MV-4-11 (cell line): ENCODE data around the gene ARHGAP22.
A peak's percentile ranks its signal among the peaks of the same experiment; 100 is the strongest.

Experiments used
- DNase-seq: peaks from one replicate; lab custom pipeline; 2025; lab: John Stamatoyannopoulos, UW

Gene ARHGAP22

DNA sequence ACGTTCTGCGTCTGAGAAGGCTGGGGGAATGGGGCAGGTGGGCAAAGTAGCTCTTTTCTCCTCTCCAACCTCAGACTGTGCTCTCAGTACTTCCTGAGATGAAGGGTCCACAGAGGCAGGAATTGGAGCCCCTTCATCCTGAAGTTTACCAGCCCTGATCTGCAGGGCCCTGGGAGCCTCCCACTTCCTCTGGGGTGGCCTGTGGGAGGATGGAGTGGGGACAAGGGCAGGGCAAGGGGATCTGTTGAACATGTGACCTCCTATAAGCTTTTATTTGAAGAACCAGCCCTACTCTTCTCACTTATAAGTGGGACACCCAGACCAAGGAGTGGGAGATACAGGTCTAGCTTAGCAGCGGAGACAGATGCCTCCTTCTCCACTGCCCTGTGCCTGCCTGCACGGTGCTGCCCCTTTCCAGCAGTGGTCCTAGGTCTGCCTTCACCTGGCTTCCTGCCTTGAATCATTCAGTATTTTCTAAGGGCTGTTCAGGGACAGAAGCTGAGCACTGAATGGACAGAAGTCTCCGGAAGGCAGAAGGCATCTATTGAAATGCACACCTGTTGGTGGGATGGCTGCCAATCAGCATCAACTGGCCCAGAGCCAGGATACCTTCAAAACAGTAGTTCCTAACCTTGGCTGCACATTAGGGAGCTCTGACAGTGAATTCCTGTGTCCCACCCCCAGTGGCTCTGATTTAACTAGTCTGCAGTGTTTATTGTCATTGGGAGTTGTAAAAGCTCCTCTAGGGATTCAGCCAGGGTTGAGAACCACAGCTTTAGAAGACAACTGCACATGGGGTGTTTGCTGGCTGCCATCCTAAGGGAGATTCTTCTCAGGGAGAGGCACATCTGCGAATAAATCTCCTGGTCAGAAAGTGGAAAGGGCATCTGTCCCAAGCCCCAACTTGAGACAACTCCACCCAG lies 2.7 kb upstream of the ARHGAP22 start:
- peak; percentile 10 for DNase-seq

DNA sequence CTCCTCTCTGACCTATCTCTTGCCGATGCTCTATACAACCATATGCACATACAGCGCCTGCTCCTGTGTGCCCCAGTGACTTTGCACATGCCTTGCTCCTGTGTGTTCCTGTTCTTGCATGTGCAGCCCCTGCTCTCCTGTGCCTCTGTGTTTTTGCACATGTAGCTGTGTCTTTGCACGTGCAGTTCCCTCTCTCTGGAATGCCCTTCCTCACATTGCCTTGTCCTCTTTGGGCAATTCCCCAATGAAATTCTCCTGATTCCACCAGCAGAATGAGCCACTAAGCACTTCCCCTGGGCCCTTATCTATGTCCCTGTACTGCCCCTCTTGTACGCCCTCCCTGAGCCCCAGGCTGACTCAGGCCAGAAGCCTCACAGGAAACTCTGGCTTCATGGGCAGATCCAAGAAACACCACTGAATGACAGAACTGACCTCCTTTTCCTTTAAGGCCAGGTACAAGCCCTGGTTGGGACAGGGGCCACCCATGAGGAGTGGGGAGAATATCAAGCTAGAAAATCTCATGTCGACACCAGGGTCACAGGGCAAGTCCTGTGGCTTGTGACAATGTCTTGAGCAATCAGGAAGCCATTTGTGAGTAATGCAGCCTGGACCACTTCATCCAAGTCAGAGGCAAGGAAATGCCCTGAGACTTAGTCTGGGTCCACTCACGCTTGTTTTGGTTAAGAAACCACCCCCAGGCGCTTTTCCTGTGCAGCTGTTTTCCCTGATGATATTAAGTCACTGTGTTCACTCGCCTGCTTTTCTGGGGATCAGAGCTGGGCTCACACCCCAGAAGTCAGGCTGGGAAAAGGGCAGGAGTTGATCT lies 1.9 kb upstream of the ARHGAP22 start:
- DNase-seq, result peak; percentile 96

DNA sequence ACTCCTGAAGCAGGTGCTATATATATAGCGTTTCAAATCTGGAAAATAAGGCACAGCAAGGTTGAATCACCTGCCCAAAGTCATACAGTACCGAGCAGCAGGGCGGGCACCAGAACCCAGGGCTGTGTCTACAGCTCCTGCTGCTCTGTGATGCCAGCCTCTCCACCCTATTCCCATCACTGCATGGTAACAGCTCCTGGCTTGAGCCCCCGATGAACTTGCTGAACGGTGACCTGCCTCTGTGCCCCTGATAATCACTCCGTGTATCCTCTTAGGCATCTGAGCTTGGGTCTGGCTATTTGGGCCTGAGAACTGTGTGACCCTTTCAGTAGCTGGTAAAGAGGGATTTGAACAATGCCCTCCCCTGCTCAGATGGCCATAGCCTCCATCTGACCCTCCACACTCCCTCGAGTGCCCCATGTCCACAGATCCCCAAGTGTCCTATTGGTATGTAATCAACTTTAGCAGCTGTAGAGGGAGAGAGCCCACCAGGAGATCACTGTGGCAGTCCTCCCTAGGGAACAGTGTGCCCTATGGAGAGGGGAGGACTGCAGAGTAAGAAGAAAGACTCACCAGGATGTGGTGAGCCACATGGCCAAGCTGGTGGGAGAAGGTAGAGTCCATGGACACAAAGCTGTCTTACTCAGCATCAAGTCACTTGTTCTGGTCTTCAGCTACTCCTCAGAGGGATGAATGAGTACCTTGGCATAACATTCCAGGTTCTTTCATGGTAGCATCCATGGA lies 1.1 kb upstream of the ARHGAP22 start:
- DNase-seq, result peak; percentile 16

DNA sequence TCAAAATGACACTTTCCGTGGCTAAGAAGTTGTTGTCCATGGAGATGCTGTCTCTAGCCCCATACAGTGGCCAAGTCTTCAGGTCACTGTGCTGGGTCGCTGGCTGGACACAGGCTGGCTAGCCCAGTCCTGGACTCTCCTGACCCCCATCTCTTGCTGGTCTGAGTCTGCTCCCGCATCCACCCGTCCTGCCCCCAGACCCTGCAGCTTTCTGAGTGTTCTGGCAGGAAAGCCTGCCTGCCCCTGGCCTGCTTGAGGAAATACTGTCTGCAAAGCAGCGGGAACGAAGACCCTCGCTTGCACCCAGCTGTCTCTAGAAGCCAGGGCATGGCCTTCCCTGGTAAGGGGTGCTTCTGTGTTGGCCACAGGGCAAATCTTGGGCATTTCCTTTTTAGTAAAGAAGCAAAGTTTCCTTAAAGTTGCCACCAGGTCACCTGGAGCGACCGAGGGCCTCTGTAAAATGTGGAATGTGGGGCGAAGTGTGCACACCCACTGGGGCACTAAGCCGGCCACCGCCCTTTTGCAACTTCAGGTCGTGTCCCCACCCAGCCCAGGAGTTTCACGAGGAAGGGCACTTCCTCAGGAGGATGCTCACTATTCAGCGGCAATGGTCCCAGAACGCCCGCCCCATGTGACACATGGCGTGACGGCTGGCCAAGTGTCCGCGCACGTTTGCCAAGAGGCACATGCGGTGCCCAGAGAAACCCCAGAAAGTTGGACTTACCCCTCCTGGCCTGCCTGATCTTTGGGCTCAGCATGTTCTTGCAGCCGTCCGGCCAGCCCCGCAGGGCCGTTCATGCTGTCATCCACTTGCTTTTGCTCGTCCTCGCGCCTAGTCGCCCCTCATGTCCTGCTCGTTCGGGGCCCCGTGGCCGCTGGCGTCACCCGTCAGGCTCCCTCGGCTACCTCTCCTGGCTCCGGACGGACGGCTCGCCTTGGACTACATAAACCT lies 558 bp downstream of the ARHGAP22 start:
- DNase-seq, result no peak

DNA sequence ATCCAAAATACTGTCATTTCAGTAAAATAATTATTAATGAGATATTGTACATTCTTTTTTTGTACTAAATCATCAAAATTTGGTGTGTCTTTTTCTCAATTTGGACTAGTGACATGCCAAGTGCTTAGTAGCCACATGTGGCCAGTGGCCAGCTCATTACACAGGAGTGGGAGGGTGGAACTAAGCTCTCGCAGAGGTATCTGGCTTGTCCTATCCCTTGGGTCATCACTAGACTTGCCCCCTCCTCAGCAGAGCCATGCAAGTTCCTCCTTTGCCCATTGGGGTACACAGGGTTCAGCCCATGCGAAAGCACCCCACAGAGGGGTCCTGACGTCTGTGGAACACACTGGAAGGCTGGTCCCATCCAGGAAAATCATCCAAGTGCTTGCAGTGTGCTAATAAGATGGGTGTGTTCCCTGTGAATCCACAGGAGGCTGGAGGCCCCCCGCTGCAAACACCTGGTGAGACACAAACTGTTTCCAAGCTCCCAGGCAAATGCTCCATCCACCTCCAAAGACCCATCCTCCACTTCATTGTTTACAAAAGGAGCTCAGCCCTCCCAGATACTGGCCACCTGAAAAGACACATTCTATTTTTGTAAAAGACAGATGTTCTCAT lies 1.3 kb downstream of the ARHGAP22 start:
- no peak for DNase-seq

DNA sequence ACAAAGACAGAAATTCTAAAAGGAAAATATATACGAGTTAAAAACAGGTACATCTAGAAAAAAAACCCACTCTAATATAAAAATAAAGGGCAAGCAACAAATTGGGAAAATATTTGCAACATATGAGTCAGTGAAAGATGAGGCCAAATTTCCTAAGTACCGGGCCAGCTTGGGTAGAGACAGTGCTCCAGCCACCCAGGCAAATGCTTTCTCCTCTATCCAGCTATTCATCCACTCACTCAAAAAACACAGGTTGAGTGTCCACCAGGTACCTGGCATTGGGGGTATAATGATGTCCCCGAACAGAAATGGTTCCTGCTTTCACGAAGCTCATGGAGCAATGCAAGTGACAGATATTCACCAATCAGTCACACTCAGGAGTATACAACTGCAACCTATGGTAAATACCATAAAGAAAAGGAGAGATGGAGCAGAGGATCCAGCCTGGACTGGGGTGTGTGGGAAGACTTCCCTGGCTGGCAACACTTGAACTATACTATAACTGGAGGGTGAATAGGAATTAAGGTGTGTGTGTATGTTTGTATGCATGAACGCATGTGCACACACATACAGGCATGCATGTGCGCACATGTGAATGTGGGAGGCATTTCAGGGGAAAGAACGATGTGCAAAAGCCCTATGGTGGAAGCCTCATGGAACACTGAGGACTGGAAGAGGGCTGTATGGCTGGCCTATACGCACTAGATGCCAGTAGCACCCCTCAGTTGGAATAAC lies 2.3 kb downstream of the ARHGAP22 start:
- DNase-seq, result no peak

DNA sequence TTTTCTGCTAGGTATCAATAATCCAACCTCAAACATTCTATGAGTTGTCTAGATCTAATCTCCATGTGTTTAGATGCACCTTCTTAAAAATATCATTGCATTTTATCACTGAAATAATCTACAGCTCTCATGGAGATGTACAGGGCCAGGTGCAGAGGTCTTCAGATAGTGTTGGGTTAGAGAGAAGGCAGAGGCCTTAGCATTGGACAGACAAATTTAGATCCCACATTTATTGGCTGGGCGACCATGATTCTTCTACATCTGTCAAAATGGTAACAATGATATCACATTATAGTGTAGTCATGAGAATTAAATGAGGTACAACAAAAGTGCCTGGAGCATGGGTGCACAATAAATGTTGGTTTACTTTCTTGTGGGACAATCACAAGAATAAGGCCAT lies 3.1 kb downstream of the ARHGAP22 start:
- DNase-seq, result no peak

DNA sequence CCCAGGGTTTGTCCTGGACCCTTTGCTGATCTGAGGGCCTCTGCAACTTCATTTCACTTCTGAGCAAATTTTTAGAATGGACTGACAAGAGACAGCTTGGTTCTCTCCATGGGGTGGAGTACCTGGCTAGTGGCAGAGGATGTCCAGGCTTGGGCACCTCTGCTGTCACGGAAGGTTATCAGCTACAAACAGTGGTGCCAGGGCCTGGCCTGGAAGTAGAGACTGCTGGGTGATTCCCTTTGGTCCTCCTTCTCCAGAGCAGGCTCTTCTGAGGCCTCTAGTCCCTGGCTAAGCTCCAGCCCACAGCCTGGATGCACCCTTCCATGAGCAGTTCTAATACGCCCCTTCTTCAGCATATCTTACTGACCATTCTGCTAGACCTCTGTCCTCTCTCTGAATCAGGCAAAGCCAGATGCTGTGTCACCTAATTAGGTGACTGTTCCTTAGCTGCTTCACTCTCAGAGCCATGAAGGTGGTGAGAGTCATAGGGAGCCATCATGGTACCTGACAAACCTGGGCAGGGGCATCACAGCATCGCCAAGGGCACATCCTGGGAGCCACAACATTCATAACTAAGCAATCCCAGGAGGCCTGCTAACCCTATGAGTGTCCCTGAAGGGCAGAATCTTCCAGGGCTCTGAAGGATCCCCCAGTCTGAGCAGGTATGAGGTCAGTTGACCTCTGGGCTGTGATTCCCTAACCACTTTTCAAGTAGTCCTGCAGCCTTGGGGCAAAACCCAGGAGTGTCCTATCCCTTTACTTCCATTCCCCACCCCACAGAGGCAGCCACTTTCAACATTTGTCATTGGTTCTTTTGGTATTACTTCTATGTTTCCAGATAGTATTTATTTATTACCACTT lies 4.0 kb downstream of the ARHGAP22 start:
- DNase-seq, result no peak

DNA sequence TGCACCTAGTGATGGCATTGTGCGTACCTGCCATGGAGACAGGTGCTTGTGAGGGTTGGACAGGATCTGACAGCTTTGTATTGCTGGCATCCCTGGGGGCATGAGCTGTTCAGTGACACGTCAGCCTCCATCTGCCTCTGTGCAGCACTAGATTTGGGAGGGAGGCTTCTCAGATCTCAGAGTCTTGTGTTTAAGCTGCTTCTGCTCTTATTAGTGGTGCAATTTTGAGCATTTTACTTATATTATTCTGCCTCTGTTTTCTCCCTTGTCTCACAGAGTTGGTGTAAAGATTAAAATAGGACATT lies 5.1 kb downstream of the ARHGAP22 start:
- DNase-seq, result no peak

DNA sequence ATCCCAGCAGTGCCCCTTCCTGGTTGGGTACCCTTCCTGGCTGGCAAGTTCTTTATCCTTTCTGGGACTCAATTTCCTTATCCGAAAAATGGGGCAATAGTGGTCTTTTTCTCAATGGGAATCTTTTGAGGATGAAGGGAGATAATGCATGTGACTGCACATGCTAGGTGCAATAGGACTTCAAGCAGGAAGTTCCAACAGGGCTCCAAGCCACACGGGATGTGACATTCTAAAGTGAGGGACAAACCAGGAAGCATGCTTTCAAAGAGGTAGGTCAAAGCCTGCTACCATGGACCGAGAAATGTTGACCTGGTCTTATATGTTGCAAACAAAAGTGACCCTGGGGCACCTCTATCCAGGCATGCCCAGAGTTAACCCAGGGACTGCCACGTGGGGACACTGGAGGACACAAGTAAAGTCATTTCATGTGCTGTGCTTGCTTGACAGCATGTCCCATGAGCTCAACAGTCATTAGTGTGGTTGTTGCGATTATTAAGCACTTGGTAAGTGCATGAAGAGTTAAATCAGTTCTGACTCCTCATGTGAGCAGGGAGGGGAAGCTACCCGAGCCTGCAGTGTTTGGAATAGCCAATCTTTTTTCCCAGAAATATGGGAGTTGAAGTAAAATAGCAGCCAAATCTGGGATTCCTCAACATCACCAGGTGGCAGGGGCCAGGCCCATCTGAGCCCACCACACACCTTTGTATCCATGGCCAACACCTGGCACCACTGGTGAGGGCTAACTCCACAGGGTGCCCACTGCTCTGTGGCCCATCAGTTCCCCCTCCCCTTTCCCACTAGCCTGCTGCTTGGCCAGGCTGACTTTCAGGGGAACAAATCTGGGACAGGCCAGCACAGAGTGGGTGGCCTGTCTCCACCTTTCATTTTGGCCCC lies 5.7 kb downstream of the ARHGAP22 start:
- DNase-seq, result no peak

DNA sequence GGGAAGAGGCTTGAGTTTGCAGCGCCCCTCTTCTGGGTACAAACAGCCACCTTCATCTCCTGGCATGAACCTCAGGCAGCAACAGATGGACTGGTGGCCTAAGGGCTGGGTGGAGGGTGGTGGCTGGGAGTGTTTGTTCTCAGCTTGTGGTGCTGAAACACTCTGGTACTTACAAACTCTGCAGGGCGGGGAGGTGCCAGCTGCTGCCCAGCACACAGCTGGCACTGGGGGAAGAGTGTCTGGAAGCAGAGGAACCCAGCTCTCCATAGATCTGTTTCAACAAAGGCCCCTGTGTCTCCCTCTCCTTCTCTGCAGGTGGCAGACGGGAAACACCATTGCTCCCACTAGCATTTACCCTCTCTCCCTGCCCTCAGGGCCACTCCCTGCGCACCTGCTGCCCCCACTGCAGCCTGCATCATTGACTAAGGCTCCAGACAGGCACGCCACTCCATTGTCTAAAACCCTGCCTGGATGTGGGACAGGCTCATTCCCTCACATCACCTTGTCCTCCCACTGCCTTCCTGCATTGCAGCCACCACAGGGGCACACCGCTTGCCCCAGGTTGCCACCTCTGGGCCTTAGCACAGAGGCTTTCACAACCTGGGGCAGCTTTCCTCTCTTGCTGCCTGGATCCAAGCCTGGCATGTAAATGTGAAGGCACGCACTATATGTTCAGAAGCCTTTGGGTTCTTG lies 6.5 kb downstream of the ARHGAP22 start:
- DNase-seq, result no peak

DNA sequence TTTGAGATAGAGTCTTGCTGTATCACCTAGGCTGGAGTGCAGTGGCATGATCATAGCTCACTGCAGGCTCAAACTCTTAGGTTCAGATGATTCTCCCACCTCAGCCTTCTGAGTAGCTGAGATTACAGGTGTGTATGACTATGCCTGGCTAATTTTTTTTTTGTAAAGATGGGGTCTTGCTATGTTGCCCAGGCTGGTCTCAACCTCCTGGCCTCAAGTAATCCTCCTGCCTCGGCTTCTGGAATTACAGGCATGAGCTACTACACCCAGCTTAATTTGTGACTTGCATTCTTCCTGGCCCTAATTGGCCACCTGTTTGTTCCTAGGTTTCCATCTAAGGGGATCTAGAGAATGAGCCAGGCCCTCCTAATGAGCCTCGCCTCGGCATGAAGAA lies 9.3 kb downstream of the ARHGAP22 start:
- DNase-seq, result no peak

DNA sequence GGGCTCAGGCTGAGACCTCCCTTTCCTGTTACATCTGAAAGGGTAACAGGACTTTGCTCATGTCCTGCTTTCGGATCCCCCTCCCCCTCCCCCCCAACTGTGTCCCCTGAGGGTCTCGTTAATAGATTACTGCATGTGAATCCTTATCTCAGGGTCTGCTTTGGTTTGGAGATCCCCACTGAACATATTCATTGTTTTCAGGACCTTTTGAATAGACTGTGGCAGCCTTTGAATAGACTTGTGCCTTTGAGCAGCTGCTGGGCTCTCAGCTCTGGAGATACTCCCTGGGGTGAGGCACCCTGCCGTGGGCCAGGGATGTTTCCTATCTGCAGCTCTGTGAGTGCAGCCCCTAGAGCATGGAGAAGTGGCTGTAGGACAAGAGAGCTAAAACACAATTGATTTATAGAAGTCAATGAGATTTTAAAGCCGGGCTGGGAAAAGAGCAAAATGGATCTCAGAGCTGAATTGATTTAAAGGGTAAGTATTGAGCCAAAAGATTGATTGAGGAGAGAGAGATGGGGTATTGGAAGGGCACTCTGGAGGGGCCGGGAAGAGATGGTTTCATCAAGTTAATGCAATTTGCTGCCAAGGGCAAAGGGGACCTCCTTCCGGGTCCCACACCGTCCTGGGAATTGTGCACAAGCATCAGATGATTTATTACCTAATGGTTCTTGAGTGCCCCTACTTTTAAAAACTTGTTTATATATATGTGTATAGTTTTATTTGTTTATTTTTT lies 9.9 kb downstream of the ARHGAP22 start:
- no peak for DNase-seq

DNA sequence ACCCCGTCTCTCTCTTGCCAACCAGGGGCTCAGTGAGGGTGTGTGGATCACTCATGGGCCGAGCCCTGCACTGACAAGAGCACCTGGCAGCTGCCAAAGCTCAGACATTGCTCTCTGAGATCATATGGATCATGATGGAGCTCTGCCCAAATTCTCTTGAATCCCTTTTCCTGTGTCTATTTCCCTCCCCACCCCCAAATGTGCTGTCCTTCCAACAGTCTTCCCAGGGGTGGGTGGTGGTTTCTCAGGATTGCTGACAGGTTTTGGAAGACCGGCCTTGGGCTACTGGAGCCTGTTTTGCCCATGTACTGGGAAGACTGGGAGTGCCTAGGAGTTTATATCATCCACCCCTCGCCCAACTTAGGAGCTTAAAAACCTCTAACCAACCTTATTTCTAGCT lies 10.5 kb downstream of the ARHGAP22 start:
- DNase-seq, result no peak

DNA sequence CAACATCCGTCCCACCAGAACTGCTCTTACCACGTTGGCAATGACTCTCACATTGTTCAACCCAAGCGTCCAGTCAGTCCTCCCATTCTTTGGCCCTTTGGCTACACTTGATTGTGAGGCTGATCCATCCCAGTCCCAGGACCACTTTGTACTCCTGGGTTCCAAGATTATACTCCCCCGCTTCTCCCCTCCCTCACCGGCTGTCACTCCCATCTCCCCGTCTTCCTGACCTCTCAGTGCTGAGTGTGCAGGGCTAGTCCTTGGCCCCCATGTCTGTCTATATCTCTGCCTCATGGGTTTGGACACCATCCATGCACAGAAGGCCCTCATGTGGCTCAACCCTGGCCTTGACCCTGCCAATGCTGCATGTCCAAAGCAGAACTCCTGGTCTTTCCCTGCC lies 12.5 kb downstream of the ARHGAP22 start:
- DNase-seq, result no peak

DNA sequence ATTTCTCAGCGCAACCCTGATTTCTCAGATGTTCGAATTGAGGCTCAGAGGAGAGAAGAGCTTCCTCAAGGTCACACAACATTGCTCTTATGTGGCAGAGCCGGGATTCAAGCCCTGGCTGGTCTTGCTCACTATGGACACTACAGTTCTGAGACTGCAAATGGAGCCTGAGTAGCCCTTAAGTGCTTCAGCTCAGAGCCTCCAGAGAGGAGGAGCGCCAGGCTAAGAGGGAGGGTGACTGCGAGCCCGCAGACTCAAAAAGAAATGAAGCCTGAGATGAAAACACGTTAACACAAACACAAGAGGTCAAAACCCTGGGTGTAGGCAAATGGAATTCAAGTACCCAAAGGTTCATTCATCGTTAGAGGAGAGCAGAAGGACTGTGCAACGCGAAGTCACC lies 13.9 kb downstream of the ARHGAP22 start:
- DNase-seq, result no peak

DNA sequence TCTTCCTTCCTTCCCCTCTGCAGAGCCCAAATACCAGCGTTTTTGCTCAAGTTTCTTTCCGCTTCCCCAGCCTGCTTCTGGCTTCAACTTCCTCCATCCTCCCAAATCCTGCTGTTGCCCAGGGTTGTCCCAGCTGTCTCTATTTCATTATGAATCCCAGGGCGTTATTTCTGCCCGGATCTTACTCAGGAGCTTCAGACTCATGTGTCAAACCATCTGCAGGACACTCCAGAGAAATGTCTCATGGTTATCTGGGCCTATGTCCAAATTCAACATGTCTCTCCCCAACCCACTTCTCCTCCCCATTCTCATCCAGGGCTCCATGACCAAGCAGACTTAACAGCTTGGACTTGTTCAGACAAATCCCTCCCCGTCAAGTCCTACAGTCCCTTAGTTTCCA lies 15.6 kb downstream of the ARHGAP22 start:
- no peak for DNase-seq
